HG03066 (cell line): Measurements from ENCODE around the gene ECD.
"Not testable (repeated sequence)": the region's sequence is repeated elsewhere in the genome, so short reads cannot be mapped to it uniquely, and the experiment has no call there.

Experiments used
- ATAC-seq: cut with Tn5 transposase; IDR thresholded peaks from one replicate; pipeline ENCODE4 v1.9.1; 2021; ENCODE audit warnings: low read depth; ENCODE audit not compliant: unreplicated experiment

ECD gene

DNA sequence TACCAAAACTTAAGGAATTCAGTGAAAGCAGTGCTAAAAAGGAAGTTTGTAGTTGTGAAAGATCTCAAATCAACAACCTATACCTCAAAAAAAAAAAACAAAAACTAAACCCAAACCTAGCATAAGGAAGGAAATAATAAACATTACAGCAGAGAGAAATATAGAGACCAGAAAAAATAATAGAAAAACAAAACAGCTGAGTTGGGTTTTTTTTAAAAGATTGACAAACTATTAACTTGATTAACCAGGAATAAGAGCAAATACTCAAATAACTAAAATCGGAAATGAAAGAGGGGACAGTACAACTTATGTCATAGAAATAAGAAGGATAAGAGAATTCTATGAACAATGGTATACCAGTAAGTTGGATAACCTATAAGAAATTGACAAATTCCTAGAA lies 6.7 kb downstream of the ECD start:
- no peak for ATAC-seq

GRCh38 chr10:73159038-73159648 lies 8.7 kb downstream of the ECD start:
- ATAC-seq, result no peak

DNA sequence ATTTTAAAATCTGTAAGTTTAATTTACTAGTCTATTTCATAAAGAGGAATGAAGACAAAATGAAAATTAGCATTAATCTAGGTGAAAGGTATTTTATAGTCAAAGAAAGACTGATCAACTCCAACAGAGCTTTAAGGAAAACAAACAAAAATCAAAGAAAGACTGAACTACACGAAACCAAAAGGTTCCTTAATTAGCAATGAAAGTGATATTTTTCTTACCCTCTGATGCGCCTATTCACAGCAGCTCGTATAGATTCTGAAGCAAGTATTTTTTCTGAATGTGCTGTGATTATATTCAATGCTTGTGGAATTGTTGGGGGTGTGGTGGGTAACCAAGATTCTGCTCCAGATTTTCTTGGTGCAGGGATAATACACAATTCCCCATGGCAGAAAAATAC lies 11.8 kb downstream of the ECD start:
- ATAC-seq, result no peak

DNA sequence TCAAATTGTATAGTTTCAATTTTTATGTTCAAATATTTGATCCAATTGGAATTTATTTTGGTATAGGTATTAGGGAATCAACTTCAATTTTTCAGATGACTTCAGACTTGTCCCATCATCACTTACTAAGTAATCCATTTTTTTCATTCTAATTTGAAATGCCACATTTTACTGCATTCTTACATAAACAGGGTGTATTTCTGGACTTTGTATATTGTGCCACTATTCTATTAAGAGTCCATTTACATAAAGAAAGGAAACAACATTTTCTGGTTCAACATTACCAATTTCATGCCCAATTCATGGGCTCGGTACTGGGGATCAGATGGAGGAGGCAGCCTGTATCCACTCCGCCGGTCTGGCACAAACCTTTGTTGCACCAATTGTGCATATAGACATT lies 15.8 kb downstream of the ECD start:
- ATAC-seq, result no peak

DNA sequence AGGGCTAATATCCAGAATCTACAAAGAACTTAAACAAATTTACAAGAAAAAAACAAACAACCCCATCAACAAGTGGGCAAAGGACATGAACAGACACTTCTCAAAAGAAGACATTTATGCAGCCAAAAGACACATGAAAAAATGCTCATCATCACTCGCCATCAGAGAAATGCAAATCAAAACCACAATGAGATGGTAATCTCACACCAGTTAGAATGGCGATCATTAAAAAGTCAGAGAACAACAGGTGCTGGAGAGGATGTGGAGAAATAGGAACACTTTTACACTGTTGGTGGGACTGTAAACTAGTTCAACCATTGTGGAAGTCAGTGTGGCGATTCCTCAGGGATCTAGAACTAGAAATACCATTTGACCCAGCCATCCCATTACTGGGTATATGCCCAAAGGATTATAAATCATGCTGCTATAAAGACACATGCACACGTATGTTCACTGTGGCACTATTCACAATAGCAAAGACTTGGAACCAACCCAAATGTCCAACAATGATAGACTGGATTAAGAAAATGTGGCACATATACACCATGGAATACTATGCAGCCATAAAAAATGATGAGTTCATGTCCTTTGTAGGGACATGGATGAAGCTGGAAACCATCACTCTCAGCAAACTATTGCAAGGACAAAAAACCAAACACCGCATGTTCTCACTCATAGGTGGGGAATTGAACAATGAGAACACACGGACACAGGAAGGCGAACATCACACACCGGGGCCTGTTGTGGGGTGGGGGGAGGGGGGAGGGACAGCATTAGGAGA lies 17.0 kb downstream of the ECD start:
- ATAC-seq, result not testable (repeated sequence)

- no peak for ATAC-seq
Observed at GRCh38 chr10:73141603-73142002, 26.2 kb downstream of the ECD start.

- no peak for ATAC-seq
Observed at GRCh38 chr10:73139251-73139650, 28.6 kb downstream of the ECD start.

DNA sequence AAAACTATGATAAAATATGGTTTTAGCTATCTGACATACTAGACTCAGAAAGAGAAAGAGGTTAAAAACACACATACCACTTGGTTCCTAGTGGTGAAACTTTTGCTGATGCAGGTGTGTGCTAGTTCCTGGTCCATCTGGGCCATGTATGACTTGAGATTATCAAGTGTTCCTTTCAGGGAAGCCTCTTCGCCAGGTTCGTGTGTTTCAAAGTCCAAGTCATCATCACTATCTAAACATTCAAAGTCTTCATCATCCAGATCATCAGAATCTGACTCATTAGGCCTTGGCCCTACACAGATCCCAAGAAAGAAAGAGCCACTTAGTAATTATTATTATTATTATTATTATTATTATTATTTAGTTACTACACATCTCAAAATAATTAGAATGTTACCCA lies 31.2 kb downstream of the ECD start:
- ATAC-seq, result no peak

- ATAC-seq, result no peak
Observed at GRCh38 chr10:73134727-73135126, 33.1 kb downstream of the ECD start.

DNA sequence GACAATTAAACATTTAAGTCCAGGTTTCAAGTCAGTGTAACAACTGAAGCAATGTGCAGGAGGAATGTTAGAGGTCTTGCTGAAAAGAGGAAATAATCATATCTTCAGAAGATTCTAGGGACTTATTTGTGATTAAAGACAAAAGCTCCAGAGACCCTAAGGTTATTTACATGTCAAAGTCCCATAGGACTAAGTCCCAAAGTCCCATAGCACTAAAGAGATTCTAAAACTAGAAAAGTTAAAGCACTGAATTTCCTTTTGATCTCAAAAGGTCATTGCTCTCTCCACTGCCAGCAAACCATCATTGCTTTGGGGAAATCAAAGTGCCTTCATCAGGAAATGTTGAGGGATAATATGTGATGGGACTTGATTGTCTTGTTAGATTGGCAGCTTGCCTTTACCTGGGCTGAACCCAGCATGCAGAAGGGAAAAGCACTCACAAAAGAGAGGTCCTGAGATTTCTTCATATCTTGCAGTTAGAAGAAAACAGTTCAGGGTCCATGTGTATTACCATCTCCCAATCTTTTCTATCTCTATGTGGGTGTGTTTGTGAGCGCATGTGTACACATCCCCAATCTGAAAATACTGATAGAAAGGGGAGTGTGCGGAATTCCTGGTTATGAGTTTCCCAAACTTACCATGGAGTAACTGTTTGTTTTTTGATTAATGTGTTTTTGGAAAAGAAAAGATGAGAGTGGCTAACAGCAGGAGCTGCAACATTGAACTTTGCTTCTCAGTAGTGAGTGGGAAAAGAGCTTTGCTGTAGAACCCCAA lies 35.7 kb downstream of the ECD start:
- no peak for ATAC-seq

GRCh38 chr10:73131301-73131700 lies 36.5 kb downstream of the ECD start:
- no peak for ATAC-seq

GRCh38 chr10:73126343-73126742 lies 41.5 kb downstream of the ECD start:
- ATAC-seq, result no peak

DNA sequence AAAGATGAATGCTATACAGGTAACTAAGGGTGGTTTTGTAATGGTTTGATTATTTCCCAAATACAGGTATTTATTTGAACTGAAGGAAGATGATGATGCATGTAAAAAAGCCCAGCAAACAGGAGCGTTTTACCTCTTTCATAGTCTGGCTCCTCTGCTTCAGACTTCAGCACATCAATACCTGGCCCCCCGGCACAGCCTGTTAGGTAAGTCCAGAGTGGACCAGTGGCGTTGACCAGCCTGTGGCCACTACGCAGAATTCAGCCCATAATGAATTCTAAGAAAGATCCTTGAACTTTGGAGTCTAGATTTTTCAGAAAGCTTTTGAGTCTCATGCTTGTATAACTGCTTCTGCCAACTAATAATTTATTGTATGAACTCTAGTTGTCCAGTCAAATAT lies 47.9 kb downstream of the ECD start:
- ATAC-seq, result no peak

DNA sequence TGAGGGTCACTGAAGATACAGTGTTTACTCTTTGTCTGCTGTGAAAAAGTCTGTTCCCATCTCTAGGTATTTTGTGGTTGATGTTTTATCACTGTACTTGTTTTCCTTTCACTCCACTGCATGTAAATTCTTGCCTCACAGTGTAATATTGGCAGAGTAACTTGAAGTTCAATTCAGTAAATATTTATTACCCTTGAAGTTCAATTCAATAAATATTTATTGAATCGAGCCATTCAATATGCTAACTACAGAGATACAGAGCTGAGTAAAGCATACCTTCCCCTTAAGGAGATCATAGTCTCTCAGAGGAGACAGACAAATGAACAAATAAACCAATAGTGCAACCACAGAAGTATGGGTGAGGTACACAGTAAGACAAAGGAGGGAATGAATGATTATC lies 48.4 kb downstream of the ECD start:
- ATAC-seq, result no peak

DNA sequence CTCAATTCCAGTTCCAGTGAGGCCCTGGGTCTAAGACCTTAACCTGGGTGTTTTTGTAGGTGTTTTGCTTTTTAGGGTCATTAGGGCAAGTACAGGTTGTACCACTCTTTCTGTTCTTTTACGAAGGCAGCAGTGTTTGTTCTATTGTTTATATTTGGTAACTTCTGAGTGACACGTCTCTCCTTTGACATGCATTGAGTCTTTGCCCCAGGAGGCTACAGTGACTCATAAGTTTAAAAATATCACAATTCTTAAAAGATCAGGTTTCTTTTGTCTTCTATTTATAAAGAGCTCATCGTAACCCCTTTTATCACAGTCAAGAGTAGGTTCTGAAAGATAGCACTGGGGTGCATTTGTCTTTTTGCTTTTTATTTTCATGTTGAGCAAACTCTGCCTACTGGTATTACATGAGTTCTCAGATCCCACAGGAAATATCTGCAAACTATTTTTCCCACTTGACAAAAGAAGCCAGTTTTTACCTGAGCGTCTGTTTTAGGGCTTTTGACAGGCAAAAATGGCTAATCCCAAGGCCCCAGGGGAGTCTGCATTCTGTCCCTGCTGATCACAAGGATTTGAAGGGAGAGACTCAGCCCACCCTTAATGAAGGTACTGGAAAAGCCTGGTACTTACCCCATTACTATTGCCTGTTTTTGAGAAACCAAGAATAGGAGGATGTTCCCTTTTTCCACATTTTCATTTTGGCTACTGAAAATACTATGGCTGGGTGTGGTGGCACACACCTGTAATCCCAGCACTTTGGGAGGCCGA lies 49.6 kb downstream of the ECD start:
- ATAC-seq, result peak; percentile 88

DNA sequence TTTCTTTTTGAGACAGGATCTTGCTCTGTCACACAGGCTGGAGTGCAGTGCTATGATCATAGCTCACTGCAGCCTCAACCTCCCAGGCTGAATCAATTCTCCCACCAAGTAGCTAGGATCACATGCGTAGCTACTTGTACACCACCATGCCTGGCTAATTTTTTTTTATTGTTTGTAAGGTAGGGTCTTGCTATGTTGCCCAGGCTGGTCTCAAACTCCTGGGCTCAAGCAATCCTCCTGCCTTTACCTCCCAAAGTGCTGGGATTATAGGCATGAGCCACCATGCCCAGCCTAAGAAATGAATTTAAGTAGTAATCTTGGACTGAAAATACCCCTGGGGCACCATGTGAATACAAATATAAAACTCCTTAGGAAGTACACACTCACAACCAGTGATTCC lies 51.8 kb downstream of the ECD start:
- no peak for ATAC-seq

DNA sequence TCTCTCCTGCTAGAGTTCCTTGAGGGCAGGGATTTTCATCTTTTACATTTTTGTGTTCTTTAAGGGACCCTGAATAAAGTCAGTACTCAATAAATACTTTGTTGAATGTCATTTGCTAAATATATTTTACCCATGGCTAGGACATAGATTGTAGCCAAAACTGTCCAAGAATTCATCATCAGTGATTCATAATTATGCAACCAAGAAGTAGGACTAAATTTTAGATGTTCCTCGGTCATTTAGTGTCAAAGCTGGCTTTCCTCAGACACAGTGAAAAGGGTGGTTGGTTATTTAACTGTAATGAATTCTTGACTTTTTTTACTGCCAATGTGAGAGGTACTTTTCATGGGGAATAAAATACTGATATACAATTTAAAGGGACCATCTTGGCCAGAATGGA lies 54.3 kb downstream of the ECD start:
- ATAC-seq, result no peak

DNA sequence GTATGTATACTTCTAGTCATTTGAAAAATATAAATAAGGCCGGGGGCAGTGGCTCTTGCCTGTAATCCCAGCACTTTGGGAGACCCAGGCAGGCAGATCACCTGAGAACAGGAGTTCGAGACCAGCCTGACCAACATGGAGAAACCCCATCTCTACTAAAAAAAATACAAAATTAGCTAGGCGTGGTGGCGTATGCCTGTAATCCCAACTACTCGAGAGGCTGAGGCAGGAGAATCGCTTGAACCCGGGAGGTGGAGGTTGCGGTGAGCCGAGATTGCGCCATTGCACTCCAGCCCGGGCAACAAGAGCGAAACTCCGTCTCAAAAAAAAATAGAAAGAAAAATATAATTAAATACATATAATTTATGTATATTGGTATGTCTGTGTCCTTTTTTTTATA lies 55.8 kb downstream of the ECD start:
- not testable (repeated sequence) for ATAC-seq

GRCh38 chr10:73110345-73110849 lies 57.4 kb downstream of the ECD start, which contains the start of gene NUDT13:
TSS of gene NUDT13 (plus strand) at chr10:73110455. CDS start at chr10:73114366, 3,911 bp downstream.
- ATAC-seq, result peak; percentile 64

- not testable (repeated sequence) for ATAC-seq
Observed at GRCh38 chr10:73109248-73109652, 58.6 kb downstream of the ECD start.

GRCh38 chr10:73106301-73106700 lies 61.5 kb downstream of the ECD start:
- no peak for ATAC-seq
